NCI-H69 (cell line): ENCODE data around the gene RAX.

Source experiments
- DNase-seq: peaks from one replicate; lab custom pipeline; 2025; lab: John Stamatoyannopoulos, UW

RAX gene

DNA sequence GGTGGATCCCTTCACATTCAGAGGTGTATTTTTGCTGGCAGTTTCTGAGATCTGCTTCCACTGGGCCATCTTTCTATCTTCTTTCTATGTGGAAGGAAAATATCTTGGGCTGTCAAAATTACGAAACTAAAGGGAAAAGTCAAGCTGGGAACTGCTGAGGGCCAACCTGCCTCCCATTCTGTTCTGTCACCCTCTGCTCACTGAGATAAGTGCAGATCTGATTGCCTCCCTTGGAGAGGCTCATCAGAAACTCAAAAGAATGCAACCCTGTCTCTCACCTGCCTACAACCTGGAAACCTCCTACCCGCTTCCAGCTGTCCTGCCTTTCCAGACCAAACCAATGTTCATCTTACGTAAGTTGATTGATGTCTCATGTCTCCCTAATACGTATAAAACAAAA lies 26.5 kb downstream of the RAX start:
- DNase-seq: no peak

DNA sequence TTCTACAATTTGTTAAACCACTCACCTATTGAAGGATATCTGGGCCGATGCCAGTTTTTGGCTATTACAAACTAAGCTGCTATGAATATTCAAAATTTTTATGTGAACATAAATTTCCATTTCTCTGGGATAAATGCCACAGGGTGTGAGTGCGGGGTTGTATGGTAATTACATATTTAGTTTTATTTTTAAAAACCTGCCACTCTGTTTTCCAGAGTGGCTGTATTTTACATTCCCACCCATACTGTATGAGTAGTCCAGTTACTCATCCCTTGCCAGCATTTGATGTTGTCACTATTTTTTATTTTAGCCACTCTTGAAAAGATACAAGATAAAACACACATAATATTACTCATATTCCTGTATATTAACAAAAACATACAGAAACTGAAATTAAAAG lies 30.3 kb downstream of the RAX start:
- no peak for DNase-seq

DNA sequence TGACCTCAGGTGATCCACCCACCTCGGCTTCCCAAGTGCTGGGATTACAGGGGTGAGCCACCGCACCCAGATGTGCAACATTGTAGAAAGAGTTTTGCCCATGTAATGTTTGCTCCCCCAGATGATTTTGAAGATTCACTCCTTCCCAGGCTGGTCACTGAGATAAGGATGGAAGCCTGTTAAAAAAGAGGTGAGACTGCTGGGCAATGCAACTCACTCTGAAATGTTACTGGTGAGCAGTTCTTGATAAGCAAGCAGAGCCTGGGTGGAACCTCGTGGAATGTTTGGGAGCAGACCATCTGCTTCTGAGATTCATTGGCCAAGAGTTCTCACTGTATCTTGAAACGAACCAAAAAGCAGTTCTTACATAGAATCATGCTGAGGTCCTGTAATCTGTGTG lies 33.6 kb downstream of the RAX start:
- no peak for DNase-seq

DNA sequence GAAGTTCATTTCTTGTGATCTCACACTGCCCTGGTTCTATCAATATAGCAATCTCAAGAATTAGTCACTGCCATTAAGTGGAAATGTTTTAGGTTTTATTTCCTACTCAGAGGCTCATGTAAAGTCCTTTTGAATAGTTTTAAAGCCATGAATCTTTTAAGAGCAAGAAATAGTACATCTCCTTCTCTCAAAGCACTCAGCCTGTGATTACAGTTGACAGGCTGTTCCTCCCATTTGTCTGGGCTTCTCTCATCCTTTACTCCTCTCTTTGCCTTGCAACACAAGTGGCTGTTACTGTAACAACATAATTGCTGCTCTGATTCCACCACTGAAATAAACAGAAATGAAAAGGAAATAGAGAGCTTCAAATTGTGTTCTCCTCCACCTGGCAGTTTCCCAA lies 34.9 kb downstream of the RAX start:
- peak; percentile 91 for DNase-seq

DNA sequence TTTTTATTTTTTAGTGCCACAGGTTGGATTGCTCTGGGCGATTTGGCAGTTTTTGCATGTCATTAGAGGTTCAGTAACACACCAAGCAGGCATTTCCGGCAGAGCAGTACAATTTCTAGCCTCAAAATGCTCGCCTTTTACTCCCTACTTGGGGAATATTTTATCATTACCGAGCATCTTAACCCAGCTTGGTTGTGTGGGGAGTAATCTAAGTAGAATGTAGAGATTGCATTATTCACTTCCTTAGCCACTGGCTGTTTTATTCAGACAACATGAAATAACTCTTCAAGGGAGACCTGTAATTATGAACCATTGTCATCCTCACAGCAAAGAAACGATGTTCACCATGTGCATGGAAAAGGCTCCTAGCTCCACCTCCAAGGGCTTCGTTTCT lies 40.2 kb downstream of the RAX start:
- DNase-seq: peak; percentile 92

DNA sequence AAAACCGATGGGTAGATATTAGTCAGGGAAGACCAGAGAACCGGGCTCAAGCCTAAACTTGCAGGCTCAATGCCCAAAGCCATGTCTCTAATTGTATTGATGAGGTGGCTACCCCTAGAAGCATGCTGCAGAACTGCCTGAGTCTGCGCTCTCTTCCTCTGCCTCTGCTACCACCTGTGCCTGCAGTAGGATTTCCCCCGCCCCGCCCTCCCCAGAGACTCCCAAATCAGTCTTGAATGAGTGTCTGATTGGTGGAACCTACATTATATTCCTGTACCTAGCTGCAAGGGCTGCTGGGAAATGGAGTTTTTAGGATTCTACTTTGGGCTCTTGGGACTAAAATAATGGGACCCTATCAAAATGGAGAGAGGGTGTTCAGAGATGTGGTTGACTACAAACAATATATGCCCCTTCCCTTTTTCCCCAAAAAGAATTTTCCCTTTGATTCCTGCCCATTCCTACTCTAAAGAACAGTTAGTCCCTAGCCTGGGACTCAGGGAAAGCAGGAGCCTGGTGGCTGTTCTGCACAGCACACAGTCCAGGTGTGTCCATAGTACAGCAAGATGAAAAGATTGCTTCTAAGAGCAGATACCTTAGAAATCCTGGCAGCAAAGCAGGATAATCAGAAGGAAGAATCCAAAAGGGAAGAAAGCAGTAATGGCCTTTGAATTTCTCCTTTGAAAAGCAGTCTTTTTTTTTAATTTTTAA lies 40.8 kb downstream of the RAX start:
- peak; percentile 96 for DNase-seq

DNA sequence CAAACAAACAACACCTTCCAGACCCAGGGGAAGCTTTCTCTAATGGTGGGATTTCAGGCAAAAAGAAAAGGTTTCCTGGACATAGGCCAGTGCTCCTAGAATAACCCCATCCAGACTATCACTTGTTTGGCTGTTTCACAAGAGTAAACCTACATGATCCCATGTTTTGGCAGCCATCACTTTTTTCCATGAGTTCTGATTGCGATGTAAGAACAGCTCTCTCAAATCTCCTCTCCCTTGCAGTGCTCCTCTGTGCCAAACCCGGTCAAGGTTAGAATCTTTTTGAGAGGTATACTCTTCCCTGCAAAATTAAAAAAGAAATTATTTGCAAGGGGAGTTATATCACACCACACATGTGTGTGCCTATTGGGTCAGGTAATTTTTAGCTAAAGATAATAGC lies 41.4 kb downstream of the RAX start:
- no peak for DNase-seq

DNA sequence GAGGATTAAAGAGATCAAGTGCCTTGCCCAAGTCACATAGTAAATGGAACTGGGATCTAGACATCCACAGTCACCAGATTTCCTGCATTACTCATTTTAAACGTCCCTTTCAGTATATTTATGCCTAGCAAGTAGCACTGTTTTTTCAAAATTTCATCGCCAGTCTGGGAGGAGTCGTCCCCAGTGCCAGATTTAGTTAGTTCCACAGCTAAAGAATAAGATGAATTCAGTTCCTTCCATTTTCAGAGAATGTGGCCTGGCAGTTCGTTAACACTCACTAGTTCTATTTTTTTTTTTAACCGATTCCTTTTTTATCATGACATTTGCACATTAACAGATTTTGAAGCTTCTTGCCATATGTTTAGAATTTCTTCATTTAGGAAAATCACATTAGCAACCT lies 42.1 kb downstream of the RAX start:
- DNase-seq: no peak

DNA sequence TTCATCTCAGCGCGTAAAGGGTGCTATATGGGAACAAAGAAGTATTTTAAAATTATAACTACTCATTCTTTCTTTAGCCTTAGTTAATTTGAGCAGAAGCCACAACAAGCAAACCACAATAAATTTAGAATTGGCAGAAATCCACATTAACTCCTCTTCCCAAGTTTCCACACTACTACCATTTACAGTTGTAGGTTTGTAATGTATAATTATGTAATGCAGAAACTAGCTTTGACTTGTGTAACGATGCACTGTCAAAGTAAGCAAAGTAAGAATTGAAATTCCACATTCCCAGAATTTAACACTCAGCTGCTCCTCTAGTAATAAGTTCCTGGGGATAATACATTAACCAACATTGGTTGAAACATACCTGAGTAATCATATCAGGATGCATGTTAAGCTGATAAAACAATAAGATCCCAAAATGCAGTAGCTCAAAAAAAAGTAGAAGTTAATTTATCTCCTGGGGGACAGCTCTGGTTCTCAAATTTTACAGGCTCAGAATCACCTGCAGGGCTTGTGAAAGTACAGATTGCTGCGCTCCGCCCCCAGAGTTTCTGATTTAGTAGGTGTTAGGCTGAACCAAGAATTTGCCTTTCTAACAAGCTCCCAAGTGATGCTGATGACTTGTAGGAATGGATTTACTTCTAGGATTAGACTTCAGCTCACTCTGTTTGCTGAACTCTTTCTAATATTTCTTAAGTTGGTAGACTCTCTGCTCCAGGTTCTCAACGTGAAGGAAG lies 43.4 kb downstream of the RAX start:
- DNase-seq: no peak

DNA sequence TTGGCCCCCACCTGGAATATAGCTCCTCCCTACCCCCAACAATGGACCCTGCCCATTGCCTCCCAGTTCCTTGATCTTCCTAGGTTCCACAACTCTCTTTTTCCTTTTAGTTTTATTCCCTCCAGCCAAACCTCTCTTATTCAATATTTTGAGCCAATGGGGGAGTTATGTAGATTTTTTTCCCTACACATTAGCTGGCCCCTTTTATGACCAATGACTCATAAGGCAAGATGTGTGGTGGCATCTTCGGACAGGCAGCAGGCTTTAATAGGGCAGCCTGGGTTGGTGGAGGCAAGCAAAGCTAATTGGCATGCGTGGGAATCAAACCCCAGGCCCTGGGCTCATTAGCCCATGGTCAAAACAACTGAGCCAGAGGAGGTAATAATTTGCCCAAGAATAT lies 44.1 kb downstream of the RAX start:
- DNase-seq: no peak

DNA sequence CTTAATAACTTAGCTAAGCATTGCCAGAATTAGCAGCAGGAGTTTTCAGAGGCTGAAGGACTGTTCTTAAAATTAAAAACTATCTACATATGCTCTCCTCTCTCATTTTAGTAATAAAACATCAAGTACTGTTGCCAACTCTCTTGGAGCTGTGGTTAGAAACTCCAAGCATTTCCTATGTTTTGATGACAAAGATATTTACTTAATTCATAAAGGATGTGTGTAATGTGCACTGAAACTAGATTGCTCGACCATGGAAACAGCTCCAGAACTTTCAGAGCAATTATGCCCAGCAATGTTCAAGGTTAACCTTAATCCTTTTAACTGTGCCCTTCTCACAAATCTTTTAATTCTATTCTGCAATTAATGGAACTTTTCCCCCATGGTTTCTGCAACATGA lies 44.9 kb downstream of the RAX start:
- no peak for DNase-seq

DNA sequence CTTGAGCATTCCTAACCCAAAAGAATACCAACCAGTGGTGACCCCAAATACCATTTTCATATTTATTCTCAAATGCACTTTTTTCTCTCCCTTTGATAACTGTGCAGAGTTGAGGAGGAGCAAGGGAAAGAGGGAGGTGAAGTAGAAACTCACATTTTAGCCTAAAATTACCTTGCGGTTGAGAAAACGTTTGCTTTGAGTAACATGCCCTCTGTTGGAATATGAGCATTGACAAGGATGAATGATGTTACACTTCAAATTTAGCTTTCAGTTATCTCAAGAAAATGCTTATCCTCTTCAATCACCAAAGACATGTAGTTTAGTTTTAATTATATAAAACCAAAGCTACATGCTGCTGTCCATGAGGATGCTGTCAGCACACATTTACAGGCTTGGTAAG lies 50.9 kb downstream of the RAX start:
- no peak for DNase-seq

DNA sequence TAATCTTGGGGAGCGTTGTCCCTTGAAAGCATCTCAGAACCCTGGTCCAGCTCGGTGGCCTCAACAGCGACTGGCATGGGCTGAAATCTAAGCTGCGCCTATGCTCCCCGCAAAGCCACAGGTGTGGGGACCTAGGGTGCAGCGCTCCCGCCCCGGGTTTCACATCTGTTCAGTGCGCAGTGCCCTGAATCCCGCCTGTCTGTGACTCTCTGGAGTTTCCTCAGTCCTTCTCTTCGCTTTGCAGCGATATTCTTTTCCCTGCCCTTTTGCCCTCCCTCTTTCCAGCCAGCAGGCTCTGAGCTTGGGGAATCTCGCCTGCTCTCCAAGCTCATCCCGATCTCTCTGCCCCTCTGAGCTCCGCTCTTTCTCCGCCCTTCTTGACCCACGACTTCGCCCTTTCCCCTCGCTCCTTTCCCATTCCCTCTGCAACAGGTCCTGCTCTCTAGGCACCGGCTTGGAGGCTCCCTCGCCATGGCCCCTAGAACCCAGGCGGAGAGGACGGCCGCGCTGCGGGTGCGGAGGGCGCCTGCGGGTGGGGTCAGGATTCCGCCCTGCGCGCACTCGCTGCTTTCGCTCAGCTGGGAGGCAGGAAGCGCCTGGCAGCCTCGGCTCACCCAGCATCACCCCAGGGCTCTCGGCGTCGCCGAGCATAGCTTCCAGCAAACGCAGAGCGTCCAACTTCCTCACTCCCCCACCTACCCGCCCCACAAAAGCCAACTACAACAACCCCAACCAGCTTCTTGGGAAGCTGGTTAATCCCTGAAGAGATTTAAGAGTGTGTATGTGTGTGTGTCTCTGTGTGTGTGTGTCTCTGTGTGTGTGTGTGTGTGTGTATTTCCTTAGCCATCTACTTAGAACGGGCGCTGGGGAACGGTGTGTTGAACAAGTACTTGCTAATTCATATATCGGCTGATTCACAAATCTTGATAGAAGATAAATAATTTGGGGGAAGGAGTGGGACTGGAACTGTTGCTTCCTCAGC lies 52.2 kb downstream of the RAX start:
- DNase-seq: peak; percentile 87

DNA sequence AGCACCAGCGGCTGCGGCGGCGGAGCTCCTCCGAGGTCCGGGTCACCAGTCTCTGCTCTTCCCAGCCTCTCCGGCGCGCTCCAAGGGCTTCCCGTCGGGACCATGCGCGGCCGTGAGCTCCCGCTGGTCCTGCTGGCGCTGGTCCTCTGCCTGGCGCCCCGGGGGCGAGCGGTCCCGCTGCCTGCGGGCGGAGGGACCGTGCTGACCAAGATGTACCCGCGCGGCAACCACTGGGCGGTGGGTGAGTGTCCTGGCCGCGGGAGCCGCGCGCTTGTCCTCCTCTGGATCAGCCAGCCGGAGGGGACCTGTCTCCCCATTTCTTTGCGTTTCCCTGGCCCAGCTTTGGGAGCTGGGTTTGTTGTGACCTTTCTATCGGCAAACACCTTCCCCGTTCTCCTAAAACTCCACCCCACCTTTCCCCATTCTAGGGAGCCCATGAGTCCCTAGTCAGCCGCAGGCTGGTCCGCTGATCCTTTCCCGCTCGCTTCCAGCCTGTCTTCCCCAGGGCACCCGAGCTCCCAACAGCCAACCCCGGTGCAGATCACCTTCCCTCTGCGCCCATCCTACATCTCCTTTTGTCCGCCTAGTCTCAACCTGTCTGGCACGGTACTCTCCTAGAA lies 53.0 kb downstream of the RAX start:
- DNase-seq: peak; percentile 87

DNA sequence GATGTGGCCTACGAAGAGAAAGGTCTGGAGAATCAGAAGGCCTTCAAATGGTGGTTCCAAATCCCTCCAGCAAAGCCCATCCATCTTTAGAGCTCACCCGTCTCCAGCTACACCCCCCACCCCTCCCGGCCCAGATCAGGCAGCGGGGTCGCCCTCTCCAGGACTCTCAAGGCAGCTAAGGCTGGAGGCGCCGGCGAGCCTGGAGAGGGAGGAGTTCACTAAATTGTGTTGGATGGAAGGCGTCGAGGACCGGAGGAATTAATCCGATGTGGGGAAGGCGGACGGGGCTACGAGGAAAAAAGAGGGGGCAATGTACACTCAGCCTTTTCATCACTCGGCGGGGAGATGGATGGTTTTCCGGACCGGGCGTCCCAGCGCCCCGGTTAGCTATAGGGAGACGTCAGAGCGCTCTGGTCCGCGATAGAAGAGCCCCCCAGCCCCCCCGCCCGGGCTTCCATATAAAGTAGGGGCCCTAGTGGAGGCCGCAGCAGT lies 53.5 kb downstream of the RAX start, which contains the start of gene GRP:
Gene GRP, plus strand, starts transcription at position 487 of the 492 bp plus-strand sequence. CDS start 108 bp downstream, outside the sequence.
- DNase-seq: peak; percentile 81

DNA sequence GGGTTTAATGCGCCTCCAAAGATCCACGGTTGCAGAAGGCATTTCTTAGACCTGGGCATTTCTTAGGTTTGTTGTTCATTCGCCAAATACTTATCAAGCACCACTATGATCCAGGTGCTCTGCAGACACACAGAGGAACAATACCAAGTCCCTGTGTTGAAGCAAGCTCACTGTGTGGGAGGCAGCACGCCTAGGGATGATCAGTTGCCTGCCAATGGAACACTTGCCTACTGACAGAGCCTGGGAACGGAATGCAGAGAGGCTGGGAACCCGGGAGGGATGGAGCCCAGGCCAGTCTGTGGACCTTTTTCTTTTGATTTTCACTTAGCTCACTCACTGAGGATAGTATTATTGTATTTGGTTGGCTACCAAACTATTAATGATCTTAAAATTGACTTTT lies 55.2 kb downstream of the RAX start:
- peak; percentile 60 for DNase-seq
